DMS79 (cell line): Measurements from ENCODE around the gene ROBO1.
"Not testable (repeated sequence)": the region's sequence is repeated elsewhere in the genome, so short reads cannot be mapped to it uniquely, and the experiment has no call there.

Experiments
- DNase-seq: peaks from one replicate; lab custom pipeline; 2025; lab: John Stamatoyannopoulos, UW

ROBO1 gene

DNA sequence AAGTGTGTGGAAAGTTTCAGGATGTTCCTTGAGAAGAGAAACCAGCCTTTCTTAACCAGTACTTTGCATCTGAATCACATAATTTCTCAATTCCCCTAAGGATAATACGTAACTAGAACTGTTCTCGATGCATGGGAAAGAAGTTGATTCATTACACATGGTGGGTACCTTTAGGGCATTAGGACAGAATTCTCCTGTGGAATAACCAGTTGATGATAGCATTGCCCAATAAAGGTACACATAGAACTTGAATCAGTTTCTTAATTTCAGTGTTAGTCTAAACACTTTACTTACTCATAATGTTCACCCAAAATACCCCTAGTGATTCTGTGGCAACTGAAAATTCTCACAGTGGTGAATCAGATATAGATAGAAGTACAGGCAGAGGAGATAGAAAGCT, 1030.9 kb downstream of the ROBO1 start:
- DNase-seq, result no peak

DNA sequence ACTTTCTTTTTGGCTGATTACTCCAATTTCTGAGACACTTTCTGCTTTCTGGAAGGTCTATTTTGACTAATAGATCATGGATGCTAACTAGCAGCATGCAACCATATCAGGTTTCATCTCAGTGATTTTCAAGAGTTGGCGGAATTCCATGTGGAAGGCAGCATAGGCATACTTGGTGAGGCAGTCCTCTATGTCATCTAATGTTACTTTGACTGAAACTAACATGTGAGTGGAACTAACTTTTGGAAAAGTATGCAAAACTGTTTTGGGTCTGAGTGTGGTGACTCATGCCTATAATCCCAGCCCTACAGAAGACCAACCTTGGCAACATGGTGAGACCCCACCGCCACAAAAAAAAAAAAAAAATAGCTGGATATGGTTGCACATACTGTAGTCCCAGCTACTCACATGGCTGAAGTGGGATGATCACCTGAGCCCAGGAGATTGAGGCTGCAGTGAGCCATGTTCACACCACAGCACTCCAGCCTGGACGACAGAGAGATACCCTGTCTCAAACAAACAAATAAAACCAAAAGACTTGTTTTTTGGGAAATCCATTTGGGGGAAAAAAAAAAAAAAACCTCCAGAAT, 1033.7 kb downstream of the ROBO1 start:
- DNase-seq, result no peak

DNA sequence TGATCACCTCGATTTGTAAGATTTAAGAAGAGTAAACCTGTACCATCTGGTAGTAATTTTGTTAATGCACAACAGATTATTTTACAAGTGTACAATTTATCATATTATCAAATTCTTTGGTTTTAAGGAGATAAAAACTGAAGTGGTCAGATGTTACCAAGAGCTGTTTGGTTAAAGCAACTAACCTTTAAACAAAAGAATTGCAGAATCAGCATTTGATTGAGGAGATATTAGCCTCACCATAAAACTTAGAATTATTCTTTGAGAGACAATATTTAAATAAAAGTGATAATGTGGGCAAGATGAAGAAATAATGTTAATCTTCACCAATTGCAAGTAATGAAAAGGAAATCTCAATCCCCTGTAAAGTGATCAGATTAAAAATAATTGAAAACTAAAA, 1034.9 kb downstream of the ROBO1 start:
- DNase-seq, result no peak

DNA sequence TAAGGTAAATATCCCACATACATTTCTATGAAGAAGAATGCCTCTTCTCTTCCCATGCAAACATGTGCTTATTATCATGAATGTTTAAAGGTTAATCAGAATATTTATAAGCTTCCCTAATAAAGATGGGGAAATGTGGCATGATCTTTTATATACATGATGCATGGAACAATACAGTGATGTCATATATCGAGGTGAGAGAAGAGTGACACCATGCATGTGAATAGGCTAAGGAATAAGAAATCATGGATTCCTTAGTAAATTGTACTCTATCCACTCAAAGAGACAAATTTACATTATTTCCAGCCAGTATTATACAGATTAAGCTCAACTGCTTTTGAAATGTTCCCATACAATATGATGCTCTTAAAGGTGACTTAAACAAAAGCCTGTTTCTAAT, 1035.3 kb downstream of the ROBO1 start:
- no peak for DNase-seq

DNA sequence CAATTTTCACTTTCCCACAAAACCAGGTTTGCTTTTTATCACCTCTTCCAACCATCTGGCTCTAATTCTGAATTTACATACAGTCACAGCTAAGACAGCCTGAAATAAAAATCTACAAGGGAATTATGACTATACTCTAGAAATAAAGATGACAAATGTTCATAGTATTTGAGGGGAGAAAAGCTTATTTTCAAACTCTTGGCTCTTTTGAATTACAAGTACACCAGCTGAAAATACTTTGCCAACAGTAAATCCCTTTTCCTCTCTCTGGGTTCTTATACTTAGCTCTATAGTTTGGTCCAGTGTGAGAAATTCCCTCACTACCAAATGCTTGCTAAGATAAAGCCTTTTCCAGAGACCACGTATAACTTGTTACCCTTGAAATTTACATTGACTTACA, 1037.9 kb downstream of the ROBO1 start:
- no peak for DNase-seq

DNA sequence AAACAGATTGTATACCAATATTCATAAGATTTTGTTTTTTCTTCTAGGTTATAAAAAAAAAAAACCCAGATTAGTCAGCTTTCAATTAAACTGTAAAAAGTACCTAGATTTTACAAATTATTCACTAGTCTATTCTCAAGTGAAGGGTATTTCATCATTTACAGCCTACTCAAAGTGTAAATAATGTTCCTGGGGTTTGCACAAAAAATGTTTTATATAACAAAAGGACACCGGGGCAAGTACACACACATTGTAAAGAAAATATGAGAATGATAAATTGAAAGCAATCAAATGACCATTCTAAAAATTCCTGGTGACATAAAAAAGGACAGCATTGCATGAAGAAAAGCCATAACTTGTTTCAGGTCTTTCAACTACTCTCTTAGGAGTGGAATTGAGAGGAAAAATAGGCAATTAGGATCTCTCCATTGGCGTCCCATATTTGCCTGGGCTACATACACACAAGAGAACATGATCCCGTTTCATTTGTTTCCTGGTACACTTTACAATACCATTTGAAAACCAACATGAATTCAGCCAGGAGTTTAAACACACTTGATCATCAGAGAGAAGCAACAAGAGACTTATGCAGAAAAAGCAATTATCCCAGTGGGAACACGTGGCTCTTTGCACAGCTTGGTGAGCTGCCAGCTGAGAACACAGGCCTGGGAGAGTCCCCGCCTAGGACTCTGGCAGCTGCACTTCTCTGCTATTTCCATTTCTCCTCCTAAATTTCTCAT, 1039.2 kb downstream of the ROBO1 start:
- no peak for DNase-seq

DNA sequence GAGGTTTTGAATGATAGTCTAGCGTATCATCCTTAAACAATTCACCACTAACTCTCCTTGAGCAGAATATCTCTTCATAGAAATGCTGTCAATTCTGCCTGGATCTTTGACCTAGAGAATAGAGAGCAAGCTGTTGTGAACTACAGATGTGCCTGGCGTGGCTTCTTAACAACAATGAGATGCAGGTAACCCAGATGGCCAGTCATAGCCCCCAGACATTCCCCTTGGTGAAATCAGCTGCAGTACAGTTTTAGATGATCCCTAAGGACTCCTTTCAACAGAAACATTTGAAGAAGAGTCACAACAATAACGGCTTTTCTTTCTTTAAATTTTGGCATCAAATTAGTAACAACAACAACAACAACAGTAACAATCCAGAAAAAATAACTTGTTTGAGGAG, 1041.3 kb downstream of the ROBO1 start:
- DNase-seq, result no peak

DNA sequence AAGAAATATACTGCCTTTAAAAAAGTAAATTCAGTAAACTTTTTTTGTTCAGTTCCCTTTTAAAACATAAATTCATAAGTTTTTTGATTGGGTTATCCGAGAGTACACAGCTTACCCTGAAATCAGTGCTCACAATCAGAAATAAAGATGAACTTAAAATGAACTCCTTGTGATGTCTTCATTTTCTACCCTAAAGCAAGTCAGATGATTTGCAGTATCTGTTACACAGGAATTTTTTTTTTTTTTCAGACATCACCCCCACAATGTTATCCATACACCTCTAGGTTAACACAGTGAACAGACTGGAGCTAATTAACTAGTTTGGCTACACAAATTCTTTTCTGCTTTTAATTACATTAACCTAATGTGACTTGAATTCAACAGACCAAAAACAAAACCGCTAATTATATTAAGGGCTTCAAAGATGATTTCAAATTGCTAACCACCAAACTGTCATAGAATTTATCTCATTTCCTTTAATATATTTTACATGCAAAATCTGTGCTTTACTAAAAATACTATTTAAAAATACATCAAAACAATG, 1042.0 kb downstream of the ROBO1 start:
- DNase-seq, result no peak

DNA sequence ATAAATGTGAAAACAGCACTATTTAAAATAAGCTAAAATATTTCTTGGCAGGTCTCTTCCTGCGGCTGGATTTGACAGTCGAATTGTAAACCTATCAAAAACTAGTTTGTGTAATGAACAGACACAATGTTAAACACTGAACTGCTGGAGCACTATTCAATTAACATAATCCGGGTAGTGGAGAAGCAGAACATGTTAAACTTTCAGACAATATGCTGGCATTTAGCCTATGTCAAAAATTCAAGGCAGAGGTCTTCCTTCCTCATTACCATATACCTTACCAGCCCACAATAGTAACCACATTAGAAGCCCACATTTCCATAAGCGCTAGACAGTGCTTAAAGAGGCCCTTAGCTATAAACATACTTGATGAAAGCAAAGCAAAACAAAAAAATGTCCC, 1042.9 kb downstream of the ROBO1 start:
- no peak for DNase-seq

DNA sequence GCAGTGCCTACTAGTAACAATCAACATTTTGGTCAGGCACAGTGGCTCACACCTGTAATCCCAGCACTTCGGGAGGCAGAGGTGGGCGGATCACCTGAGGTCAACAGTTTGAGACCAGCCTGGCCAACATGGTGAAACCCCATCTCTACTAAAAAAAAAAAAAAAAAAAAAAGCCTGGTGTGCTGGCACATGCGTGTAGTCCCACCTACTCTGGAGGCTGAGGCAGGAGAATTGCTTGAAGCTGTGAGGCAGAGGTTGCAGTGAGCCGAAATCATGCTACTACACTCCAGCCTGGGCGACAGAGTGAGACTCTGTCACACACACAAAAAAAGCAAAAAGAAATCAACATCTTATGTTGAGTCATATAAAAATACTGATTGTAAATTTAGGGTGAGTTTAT, 1043.4 kb downstream of the ROBO1 start:
- not testable (repeated sequence) for DNase-seq

DNA sequence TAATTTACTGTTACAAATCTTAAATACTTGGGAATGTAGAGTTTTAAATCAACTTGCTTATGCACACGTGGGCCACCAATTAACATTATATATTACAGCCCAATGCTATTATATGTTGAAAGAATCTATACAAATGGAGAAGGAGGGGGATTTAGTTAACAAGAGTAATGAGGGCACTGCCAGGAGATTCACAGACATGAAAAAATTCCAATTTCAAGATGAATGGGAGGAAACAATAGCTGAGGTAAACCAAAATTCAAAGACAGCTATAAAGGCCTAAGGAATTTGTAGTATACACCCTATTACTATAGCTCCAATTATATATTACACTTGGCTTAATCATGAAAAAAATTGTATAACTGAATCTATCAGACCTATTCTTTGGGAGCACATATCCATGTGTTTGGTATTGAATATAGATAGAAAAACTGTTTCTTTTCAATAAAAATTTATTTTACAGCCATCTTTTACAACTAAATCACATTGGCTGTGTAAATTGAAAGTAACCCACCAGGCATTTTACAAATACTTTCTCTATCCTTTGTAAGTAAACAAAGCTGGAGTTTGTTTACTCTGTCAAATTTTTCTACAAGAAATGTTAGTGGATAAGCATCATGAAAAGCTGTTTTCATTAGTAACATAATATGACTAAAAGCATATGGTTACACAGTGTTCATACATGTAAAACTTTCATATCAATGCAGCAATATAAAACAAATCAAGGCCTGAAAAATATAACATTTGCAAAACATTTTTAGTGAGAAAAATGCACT, 1045.8 kb downstream of the ROBO1 start:
- DNase-seq, result no peak

DNA sequence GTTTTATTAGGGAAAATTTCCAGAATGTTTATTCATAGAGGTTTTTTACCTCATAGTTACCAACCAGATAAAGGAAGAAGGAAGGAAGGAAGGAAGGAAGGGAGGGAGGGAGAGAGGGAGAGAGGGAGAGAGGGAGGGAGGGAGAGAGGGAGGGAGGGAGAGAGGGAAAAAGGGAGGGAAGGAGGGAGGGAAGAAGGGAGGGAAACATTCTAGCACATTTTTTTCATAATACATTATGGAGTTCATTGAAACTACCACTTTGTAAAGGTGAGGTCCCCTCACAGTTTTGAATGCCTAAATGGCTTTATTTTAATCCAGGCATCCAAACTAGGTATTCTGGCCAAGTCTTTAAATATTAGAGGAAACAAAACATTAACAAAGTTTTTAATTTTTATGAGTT, 1049.1 kb downstream of the ROBO1 start:
- no peak for DNase-seq

DNA sequence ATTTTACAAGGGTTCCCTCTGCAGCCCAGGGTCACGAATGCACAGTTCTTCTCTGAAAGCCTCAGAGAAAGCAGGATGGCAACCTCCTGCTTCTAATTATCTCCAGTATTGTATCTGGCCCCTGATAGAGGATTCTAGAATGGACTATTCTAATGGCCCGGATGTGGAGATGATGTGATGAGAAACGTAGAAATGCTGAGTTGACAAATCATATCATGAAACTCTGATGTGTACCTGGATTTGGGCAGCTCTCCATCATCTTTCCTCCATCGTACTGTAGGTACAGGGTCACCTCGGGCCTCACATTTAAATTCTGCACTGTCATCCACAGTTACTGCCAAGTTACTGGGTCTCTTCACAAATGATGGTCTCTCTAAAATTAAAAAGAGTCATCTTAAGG, 1050.8 kb downstream of the ROBO1 start:
- DNase-seq, result no peak

DNA sequence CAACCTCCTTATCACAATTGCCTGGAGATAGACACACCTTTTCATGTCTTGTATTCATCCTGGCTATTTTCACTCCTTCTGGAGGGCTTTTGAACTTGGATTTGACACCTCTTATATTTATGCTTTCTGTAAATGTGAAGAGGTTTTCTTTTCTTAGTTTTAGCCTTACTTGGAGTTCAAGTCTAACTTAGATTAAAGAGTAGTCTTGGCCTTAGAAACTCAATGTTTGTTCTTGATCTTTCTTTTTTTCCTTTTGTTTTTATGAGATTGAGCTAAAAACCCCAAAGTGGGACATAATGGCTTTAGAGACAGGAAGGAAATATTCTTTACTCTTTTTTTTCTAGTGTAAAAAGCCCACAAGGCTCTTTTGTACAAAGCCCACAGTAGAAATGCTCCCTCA, 1054.9 kb downstream of the ROBO1 start:
- DNase-seq, result no peak

DNA sequence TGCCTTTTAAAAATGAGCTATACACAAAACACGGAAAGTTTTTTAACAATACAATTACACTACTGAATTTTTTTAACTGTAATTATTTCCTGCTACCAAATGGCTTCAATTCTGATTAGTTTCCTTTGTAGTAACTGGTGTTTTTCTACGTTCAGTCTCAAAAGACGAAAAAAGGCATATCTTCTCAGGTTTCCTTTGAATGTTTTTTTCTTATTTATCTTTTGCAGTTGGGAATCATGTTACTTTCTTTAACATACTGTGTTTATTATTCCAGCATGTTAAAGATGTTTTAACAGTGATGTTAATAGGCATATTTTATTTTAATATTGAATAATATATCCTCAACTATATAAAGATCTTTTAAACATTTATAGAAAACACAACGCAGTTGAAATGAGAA, 1055.5 kb downstream of the ROBO1 start:
- DNase-seq, result no peak

DNA sequence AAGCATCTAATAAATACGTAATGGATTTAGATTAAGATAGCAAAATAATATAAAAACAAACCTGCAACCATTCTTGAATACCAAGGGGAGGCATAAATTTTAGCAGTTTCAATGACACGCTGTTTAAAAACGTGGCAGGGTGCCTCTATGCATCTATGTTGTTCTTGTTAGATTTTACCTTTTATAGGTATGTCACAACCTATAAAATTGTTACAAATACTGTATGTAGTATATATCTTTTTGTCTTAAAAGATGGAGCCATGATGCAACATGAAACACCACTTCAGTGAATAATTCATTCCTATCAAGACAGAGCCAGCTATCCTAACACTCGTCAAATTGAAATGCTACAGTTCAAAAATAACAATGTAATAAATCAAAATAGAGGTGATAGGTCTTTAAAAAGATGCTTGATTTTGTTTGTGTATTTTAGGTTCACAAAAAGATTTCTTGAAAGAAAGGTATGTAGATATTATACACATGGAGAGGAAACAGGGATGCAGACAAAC, 1059.2 kb downstream of the ROBO1 start:
- DNase-seq, result no peak

DNA sequence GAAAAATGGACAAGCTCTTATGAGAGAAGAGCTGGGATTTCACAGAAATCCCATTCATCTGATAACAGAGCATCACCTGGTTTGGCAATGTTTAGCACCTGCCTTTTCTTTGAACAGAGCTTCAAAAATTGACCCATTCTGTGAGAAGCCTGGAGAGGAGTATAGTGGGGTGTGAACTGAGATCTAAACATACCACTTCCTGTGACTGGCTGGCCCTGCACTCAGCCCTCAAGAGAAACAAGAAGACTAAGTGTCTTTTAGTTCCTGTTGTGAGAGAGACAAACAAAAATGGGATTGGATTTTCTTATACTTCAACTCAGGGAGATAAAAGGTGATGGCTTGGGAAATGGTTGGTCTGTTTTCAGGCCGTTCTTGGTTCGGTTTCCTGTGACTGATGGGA, 1060.2 kb downstream of the ROBO1 start:
- DNase-seq, result no peak

DNA sequence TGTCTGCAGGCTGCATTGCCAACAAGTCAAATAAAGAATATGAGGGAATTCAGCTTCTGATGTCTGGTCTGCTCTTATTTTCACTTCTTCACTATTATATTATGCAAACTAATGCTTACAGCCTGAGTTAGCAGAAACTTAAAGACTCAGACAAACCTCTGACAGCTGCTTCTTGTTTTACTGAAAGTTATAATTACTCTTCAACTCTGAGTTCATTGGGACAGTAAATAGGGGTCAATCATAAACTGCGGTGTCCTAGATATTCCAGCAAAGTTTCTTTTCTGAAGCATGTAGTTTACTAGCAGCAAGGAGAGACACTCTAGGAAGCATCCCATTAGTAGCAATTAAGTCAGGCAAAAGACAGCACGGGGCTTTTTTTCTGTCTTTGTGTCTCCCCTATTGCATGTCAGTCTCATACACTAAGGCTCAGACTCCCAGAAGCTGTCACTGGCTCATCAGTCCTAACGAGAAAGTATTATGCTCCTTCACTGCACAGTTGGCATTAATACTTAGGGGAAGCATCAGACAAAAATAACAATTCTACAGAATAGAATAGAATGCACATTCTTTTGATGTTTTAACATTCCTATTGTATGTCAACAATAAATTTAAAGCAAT, 1060.8 kb downstream of the ROBO1 start:
- DNase-seq, result no peak

DNA sequence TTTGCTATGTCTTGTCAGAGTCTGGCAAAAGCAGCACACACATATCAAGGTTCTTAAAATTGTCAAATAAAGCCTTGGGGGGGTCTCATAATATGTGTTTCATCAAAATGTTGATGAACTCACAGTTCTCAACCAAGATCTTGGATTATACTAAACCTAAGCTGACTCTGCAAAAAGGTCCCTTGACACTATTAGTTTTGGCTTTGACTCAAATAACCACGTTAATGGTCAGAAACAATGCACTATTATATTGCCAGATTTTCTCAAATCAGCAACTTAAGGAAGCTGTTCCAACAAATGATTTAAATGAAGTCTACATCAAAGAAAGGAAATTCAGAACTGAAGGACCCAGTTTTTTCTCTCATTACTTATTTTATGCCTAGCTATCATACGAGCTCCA, 1063.9 kb downstream of the ROBO1 start:
- no peak for DNase-seq

DNA sequence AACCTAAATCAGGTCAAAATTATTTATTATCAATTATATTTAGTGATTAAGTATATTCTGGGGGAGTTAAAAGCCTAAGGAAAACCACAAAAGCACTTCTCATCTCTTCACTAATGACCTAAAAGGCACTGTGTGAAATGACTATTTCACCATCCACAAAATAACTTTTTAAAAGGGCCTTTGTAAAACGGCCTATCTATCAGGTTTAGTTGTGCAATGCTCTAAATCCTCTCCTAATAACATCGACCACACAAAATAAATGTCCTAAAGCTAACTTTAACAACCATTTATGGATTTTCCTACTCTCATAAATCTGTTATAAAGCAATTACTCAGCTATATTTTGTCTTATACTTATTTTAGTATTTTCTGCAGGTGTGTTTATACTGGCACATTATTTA, 1066.3 kb downstream of the ROBO1 start:
- DNase-seq, result no peak

DNA sequence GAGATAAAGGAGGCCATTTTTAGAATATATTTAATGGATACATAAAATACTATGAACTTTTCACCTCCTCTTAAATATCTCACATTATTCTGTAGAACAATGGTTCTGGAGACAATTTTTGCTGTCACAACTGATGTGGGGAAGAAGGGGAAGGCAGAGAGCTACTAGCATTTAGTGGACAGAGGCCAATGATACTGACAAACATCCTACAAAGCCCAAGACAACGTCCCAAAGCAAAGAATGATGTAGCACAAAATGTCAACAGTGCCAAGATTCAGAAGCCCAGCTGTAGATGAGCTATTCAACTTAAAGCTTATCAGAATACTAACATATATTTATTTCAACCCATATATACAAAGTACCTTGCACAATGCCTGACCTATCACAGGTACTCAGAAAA, 1069.4 kb downstream of the ROBO1 start:
- DNase-seq, result no peak

DNA sequence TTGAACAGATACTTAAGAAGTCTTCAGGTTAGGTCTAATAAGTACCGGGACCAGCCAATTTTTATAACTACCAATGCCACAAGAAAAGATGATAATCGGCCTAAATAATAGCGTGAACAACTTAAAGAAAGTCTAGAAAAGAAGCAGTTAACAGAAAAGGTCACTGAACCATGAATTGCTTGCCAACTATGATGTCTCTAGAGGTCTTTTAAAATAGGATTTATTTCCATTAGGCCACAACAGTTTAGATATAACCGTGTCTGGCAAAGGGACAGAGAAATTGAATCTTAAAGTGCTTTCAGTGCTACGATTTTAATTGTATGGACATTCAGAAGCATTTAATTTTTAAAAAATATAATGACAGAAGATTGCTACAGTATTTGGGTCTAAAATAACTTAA, 1070.4 kb downstream of the ROBO1 start:
- DNase-seq, result no peak
